ENCODE measurements around the gene MAD1L1. TPM values are rescaled to one million over a fixed set of nuclear protein-coding genes. Genes with fewer than 3 reads are reported as not detected.

Gene MAD1L1
- total RNA-seq, 1 donor from 2014 or later = 40.9 TPM

GRCh38 chr7:2242541-2243429, 10.0 kb upstream of the MAD1L1 start:
- no peak for DNase-seq (ENCODE audit: low read depth)

GRCh38 chr7:2241580-2242540, 9.1 kb upstream of the MAD1L1 start, which contains the start of the genes MRM2 and NUDT1:
TSS of gene MRM2 (minus strand) at chr7:2242205. CDS start at chr7:2242169, 36 bp downstream.
TSS of gene NUDT1 (plus strand) at chr7:2242226. CDS start at chr7:2244575, 2,349 bp downstream.
- peak; percentile 86 for DNase-seq (ENCODE audit: low read depth)

GRCh38 chr7:2239242-2239641, 6.5 kb upstream of the MAD1L1 start:
- no peak for DNase-seq (ENCODE audit: low read depth)

- no peak for DNase-seq (ENCODE audit: low read depth)
These were observed 4.4 kb upstream of the MAD1L1 start for GRCh38 chr7:2237109-2237602.

GRCh38 chr7:2233926-2234325, 1.2 kb upstream of the MAD1L1 start:
- no peak for DNase-seq (ENCODE audit: low read depth)

- DNase-seq (ENCODE audit: low read depth) = peak; percentile 14
These were observed 566 bp downstream of the MAD1L1 start for GRCh38 chr7:2231992-2232765.

GRCh38 chr7:2230882-2231281, 1.9 kb downstream of the MAD1L1 start:
- no peak for DNase-seq (ENCODE audit: low read depth)

- no peak for DNase-seq (ENCODE audit: low read depth)
These were observed 2.5 kb downstream of the MAD1L1 start for GRCh38 chr7:2230226-2230625.

- no peak for DNase-seq (ENCODE audit: low read depth)
These were observed 3.3 kb downstream of the MAD1L1 start for GRCh38 chr7:2229467-2229866.

- no peak for DNase-seq (ENCODE audit: low read depth)
These were observed 3.8 kb downstream of the MAD1L1 start for GRCh38 chr7:2228921-2229320.

GRCh38 chr7:2227699-2228098, 5.0 kb downstream of the MAD1L1 start:
- no peak for DNase-seq (ENCODE audit: low read depth)

- DNase-seq (ENCODE audit: low read depth) = no peak
These were observed 6.9 kb downstream of the MAD1L1 start for GRCh38 chr7:2225830-2226229.

- DNase-seq (ENCODE audit: low read depth) = no peak
These were observed 7.4 kb downstream of the MAD1L1 start for GRCh38 chr7:2225336-2225735.

GRCh38 chr7:2224934-2225333, 7.8 kb downstream of the MAD1L1 start:
- peak; percentile 36 for DNase-seq (ENCODE audit: low read depth)

- no peak for DNase-seq (ENCODE audit: low read depth)
These were observed 8.2 kb downstream of the MAD1L1 start for GRCh38 chr7:2224491-2224928.

GRCh38 chr7:2223321-2223720, 9.4 kb downstream of the MAD1L1 start:
- DNase-seq (ENCODE audit: low read depth) = no peak

- DNase-seq (ENCODE audit: low read depth) = no peak
These were observed 10.2 kb downstream of the MAD1L1 start for GRCh38 chr7:2222516-2222915.

GRCh38 chr7:2220954-2221353, 11.8 kb downstream of the MAD1L1 start:
- DNase-seq (ENCODE audit: low read depth) = no peak

- no peak for DNase-seq (ENCODE audit: low read depth)
These were observed 12.2 kb downstream of the MAD1L1 start for GRCh38 chr7:2220506-2220905.

GRCh38 chr7:2220030-2220429, 12.7 kb downstream of the MAD1L1 start:
- no peak for DNase-seq (ENCODE audit: low read depth)

- no peak for DNase-seq (ENCODE audit: low read depth)
These were observed 13.1 kb downstream of the MAD1L1 start for GRCh38 chr7:2219606-2220005.
